A375 (cell line): ENCODE measurements around the gene CLIC4. TPM values are rescaled to one million over a fixed set of nuclear protein-coding genes. Genes with fewer than 3 reads are reported as not detected.

Experiments used
- small RNA-seq: library from RNA; depleted of rRNA; stranded (forward); fragments of <200 nt; gene quantifications from one replicate; pipeline ENCODE3, GENCODE V24; 2014
- total RNA-seq: library from RNA; depleted of rRNA; stranded (reverse); fragments of >200 nt; shearing (Covaris generic); gene quantifications from 2 replicates; pipeline ENCODE4 v1.2.3, GENCODE V29; 2014; rRNA removed

CLIC4 gene
- total RNA-seq: 134 and 144 TPM in 2 replicates

GRCh38 chr1:24744911-24745710 lies at the start of gene CLIC4:
Gene CLIC4 (plus strand): TSS chr1:24745447. CDS start chr1:24745554, 107 bp downstream.

Small RNA genes within 50 kb of the gene (small RNA-seq; reads per million reads assigned to genes)
- gene RNU6-1208P: not detected

Other genes with a start within 250 kb of the CLIC4 start
- 18.4 and 28.1 TPM in 2 replicates for gene RCAN3, start 242.6 kb upstream of the CLIC4 start, total RNA-seq
- not detected in 2 replicates for gene NCMAP, start 189.4 kb upstream of the CLIC4 start, total RNA-seq
- gene SRRM1, start 102.1 kb upstream of the CLIC4 start, total RNA-seq: 42.5 and 42.7 TPM in 2 replicates
- 14.0 and 15.9 TPM in 2 replicates for gene RUNX3, start 184.8 kb downstream of the CLIC4 start, total RNA-seq